Measurements from ENCODE around the gene PTPN2. TPM values are rescaled to one million over a fixed set of nuclear protein-coding genes. Genes with fewer than 3 reads are reported as not detected.
A peak's percentile ranks its signal among the peaks of the same experiment; 100 is the strongest.

The PTPN2 gene
- total RNA-seq, 1 experiment from 2014 or later, result 58.1 TPM

GRCh38 chr18:12841070-12841469 is 43.0 kb downstream of the PTPN2 start:
- peaks cover 70% of the 10 kb centered on the region for H3K4me1 Mint-ChIP-seq (ENCODE audit: low read depth, unreplicated experiment)
- H3K4me3 Mint-ChIP-seq (ENCODE audit: low read depth, unreplicated experiment), result no peak overlapping the region
- peaks cover 36% of the 10 kb centered on the region for H3K36me3 Mint-ChIP-seq (ENCODE audit: insufficient read depth, unreplicated experiment)
- H3K27ac Mint-ChIP-seq (ENCODE audit: unreplicated experiment), result peak overlapping the region; percentile 42
- no peaks in the 10 kb centered on the region for H3K9me3 Mint-ChIP-seq (ENCODE audit: low read depth, unreplicated experiment)
- no peaks in the 10 kb centered on the region for H3K27me3 Mint-ChIP-seq (ENCODE audit: unreplicated experiment)
- no TSS peak for BruUV-seq (replicated peaks)
- no peak for TF ChIP-seq CTCF (IDR thresholded peaks at IDR 0.05; ENCODE audit: unreplicated experiment)
- peak; percentile 10 for DNase-seq
- intact Hi-C loops (cut with micrococcal nuclease; ENCODE audit: unreplicated experiment), result no loop called here
- CTCF ChIA-PET, result no interaction called here

- CTCF ChIA-PET, result no interaction called here
- Mint-ChIP-seq H3K9me3 (ENCODE audit: low read depth, unreplicated experiment) (no peaks in the 10 kb centered on the region), H3K27ac (ENCODE audit: unreplicated experiment) (peak overlapping the region; percentile 42), H3K4me1 (ENCODE audit: low read depth, unreplicated experiment) (peaks cover 73% of the 10 kb centered on the region), H3K4me3 (ENCODE audit: low read depth, unreplicated experiment) (peak overlapping the region; percentile 58), H3K27me3 (ENCODE audit: unreplicated experiment) (no peaks in the 10 kb centered on the region), H3K36me3 (ENCODE audit: insufficient read depth, unreplicated experiment) (peaks cover 38% of the 10 kb centered on the region)
- intact Hi-C loops (cut with micrococcal nuclease; ENCODE audit: unreplicated experiment), result no loop called here
- no peak for TF ChIP-seq CTCF (IDR thresholded peaks at IDR 0.05; ENCODE audit: unreplicated experiment)
- DNase-seq, result no peak
- BruUV-seq (replicated peaks), result no TSS peak
Measured at GRCh38 chr18:12840382-12840781, 43.7 kb downstream of the PTPN2 start.

GRCh38 chr18:12839526-12840196 is 44.4 kb downstream of the PTPN2 start:
- peak overlapping the region; percentile 58 for H3K4me3 Mint-ChIP-seq (ENCODE audit: low read depth, unreplicated experiment)
- peaks cover 45% of the 10 kb centered on the region for H3K36me3 Mint-ChIP-seq (ENCODE audit: insufficient read depth, unreplicated experiment)
- no peaks in the 10 kb centered on the region for H3K9me3 Mint-ChIP-seq (ENCODE audit: low read depth, unreplicated experiment)
- H3K4me1 Mint-ChIP-seq (ENCODE audit: low read depth, unreplicated experiment), result peaks cover 67% of the 10 kb centered on the region
- no peak for DNase-seq
- CTCF ChIA-PET, result interaction anchor here (0.7 kb wide), 1 partner anchor 155 kb away, joined by 4 read pairs; no protein-coding TSS in a partner anchor
- BruUV-seq (replicated peaks), result no TSS peak
- no peak for TF ChIP-seq CTCF (IDR thresholded peaks at IDR 0.05; ENCODE audit: unreplicated experiment)
- H3K27me3 Mint-ChIP-seq (ENCODE audit: unreplicated experiment), result no peaks in the 10 kb centered on the region
- intact Hi-C loops (cut with micrococcal nuclease; ENCODE audit: unreplicated experiment), result loop anchor here (2.0 kb wide), 2 partner anchors 23 to 45 kb away; partner anchors contain the start of gene PTPN2
- H3K27ac Mint-ChIP-seq (ENCODE audit: unreplicated experiment), result peak overlapping the region; percentile 42

- Mint-ChIP-seq H3K27me3 (ENCODE audit: unreplicated experiment) (no peaks in the 10 kb centered on the region), H3K4me3 (ENCODE audit: low read depth, unreplicated experiment) (peak overlapping the region; percentile 58), H3K9me3 (ENCODE audit: low read depth, unreplicated experiment) (no peaks in the 10 kb centered on the region), H3K4me1 (ENCODE audit: low read depth, unreplicated experiment) (peaks cover 62% of the 10 kb centered on the region), H3K27ac (ENCODE audit: unreplicated experiment) (peak overlapping the region; percentile 42), H3K36me3 (ENCODE audit: insufficient read depth, unreplicated experiment) (peaks cover 49% of the 10 kb centered on the region)
- no TSS peak for BruUV-seq (replicated peaks)
- no peak for TF ChIP-seq CTCF (IDR thresholded peaks at IDR 0.05; ENCODE audit: unreplicated experiment)
- CTCF ChIA-PET, result interaction anchor here (0.7 to 1.0 kb wide), 2 partner anchors 48 to 154 kb away, joined by 4 read pairs; no protein-coding TSS in a partner anchor
- no peak for DNase-seq
- intact Hi-C loops (cut with micrococcal nuclease; ENCODE audit: unreplicated experiment), result loop anchor here (2.0 kb wide), 2 partner anchors 24 to 46 kb away; partner anchors contain the start of gene PTPN2
Measured at GRCh38 chr18:12839057-12839525, 44.9 kb downstream of the PTPN2 start.
